NB4 (cell line): Measurements from ENCODE around the gene PAK5.

Experiments
- MYC ChIP-seq: IDR thresholded peaks from 2 replicates; pipeline ENCODE4 v1.6.1; 2011; ENCODE audit warnings: low read depth, low read length
- POLR2A ChIP-seq: IDR thresholded peaks from 2 replicates; pipeline ENCODE4 v1.6.1; 2011; ENCODE audit warnings: mild to moderate bottlenecking; ENCODE audit not compliant: insufficient read length; ENCODE audit errors: extremely low read depth
- TF ChIP-seq, protein P1 (sequence below): IDR thresholded peaks from 2 replicates; pipeline ENCODE4 v1.6.1; 2011; ENCODE audit warnings: low read depth, low read length
- TF ChIP-seq, protein P2 (sequence below): IDR thresholded peaks from one replicate; pipeline ENCODE4 v1.5.1; 2012; ENCODE audit warnings: low read depth, low read length

DNA sequence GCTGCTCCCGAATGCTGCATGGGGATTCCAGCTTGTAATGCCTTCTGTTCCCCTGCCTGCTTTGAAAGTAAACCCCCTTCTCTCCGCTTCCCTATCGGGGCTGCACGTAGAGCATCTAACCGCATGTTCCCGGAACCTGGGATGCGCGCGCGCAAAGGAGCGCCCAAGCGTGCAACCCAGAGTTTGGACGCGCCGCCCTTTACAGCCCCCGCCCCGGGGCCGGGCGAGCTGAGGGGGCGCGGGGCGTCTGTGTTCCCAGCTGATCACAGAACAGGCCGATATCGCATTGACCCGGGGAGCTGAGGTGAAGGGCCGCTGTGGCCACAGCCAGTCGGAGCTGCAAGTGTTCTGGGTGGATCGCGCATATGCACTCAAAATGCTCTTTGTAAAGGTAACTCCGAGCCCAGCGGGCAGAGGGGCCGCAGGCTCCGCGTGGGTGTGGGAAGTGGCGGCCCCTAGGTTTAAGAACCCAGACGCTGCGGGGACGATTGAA is 323.1 kb downstream of the PAK5 start:
- TF ChIP-seq, protein P1, sequence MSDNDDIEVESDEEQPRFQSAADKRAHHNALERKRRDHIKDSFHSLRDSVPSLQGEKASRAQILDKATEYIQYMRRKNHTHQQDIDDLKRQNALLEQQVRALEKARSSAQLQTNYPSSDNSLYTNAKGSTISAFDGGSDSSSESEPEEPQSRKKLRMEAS, result no peak
- TF ChIP-seq, protein P2, sequence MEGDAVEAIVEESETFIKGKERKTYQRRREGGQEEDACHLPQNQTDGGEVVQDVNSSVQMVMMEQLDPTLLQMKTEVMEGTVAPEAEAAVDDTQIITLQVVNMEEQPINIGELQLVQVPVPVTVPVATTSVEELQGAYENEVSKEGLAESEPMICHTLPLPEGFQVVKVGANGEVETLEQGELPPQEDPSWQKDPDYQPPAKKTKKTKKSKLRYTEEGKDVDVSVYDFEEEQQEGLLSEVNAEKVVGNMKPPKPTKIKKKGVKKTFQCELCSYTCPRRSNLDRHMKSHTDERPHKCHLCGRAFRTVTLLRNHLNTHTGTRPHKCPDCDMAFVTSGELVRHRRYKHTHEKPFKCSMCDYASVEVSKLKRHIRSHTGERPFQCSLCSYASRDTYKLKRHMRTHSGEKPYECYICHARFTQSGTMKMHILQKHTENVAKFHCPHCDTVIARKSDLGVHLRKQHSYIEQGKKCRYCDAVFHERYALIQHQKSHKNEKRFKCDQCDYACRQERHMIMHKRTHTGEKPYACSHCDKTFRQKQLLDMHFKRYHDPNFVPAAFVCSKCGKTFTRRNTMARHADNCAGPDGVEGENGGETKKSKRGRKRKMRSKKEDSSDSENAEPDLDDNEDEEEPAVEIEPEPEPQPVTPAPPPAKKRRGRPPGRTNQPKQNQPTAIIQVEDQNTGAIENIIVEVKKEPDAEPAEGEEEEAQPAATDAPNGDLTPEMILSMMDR, result no peak
- TF ChIP-seq MYC (no peak), POLR2A (no peak)
